Neutrophil (primary cell): ENCODE results near the gene UST.
"Not testable (repeated sequence)": the region's sequence is repeated elsewhere in the genome, so short reads cannot be mapped to it uniquely, and the experiment has no call there.

Source experiments
- H3K27ac ChIP-seq: fragments of 200-600 bp; sonication (generic); 2 replicates; pipeline ENCODE4 v1.5.1; 2016; ENCODE audit warnings: mild to moderate bottlenecking, moderate library complexity
- H3K27me3 ChIP-seq: fragments of 200-600 bp; sonication (generic); 2 replicates; pipeline ENCODE4 v1.6.0; 2016; ENCODE audit warnings: mild to moderate bottlenecking
- H3K36me3 ChIP-seq: fragments of 200-600 bp; sonication (generic); 2 replicates; pipeline ENCODE4 v1.5.1; 2017
- H3K4me1 ChIP-seq, 2 experiments: fragments of 200-600 bp in 1 of 2; sonication (generic) in 1 of 2; 1 replicate in 1 of 2; 2 replicates in 1 of 2; pipeline versions ENCODE4 v1.5.1 to v1.6.1; 2013 to 2016; ENCODE audit warnings: low read depth in 1 of 2, low read length in 1 of 2, mild to moderate bottlenecking in 1 of 2, moderate library complexity in 1 of 2; ENCODE audit not compliant: control insufficient read depth in 1 of 2, insufficient read depth in 1 of 2
- H3K4me3 ChIP-seq, 2 experiments: fragments of 200-600 bp in 1 of 2; sonication (generic) in 1 of 2; 1 replicate in 1 of 2; 2 replicates in 1 of 2; pipeline ENCODE4 v1.5.1; 2013 to 2016; ENCODE audit warnings: low read depth in 1 of 2, low read length in 1 of 2, mild to moderate bottlenecking in 1 of 2, moderate library complexity in 1 of 2
- H3K9me3 ChIP-seq: fragments of 200-600 bp; sonication (generic); 2 replicates; pipeline ENCODE4 v1.5.1; 2016
- CTCF ChIP-seq: fragments of 200-600 bp; sonication (generic); IDR thresholded peaks from 2 replicates; pipeline ENCODE4 v1.5.1; 2016; ENCODE audit warnings: antibody characterized with exemption

UST gene

GRCh38 chr6:149031859-149032598 is 285.2 kb downstream of the UST start:
- H3K4me1 ChIP-seq = peaks cover 0 to 5% of the 10 kb centered on the region in 2 experiments
- no peaks in the 10 kb centered on the region for H3K27me3 ChIP-seq
- no peak overlapping the region for H3K4me3 ChIP-seq

GRCh38 chr6:149032599-149033405 is 286.0 kb downstream of the UST start:
- H3K4me3 ChIP-seq = no peak overlapping the region
- TF ChIP-seq CTCF = no peak
- no peaks in the 10 kb centered on the region for H3K9me3 ChIP-seq
- no peaks in the 10 kb centered on the region for H3K27me3 ChIP-seq
- peaks cover 0 to 5% of the 10 kb centered on the region in 2 experiments for H3K4me1 ChIP-seq
- no peaks in the 10 kb centered on the region for H3K36me3 ChIP-seq
- no peak overlapping the region for H3K27ac ChIP-seq

More at GRCh38 chr6:149031859-149032598, 285.2 kb downstream of the UST start:
- no peak for TF ChIP-seq CTCF
- H3K9me3 ChIP-seq = no peaks in the 10 kb centered on the region
- no peaks in the 10 kb centered on the region for H3K36me3 ChIP-seq
- no peak overlapping the region for H3K27ac ChIP-seq

- no peaks in the 10 kb centered on the region for H3K27me3 ChIP-seq
- no peaks in the 10 kb centered on the region for H3K36me3 ChIP-seq
- H3K4me1 ChIP-seq = peaks cover 0 to 5% of the 10 kb centered on the region in 2 experiments
- H3K27ac ChIP-seq = no peak overlapping the region
- no peaks in the 10 kb centered on the region for H3K9me3 ChIP-seq
- TF ChIP-seq CTCF = no peak
- H3K4me3 ChIP-seq = no peak overlapping the region
Observed at GRCh38 chr6:149033454-149033853, 286.6 kb downstream of the UST start.

GRCh38 chr6:149035766-149036165 is 288.9 kb downstream of the UST start:
- no peaks in the 10 kb centered on the region for H3K27me3 ChIP-seq
- no peak for TF ChIP-seq CTCF

GRCh38 chr6:149037051-149037671 is 290.3 kb downstream of the UST start:
- H3K27me3 ChIP-seq = no peaks in the 10 kb centered on the region
- H3K36me3 ChIP-seq = no peaks in the 10 kb centered on the region
- H3K27ac ChIP-seq = no peak overlapping the region
- no peak overlapping the region for H3K4me3 ChIP-seq
- no peaks in the 10 kb centered on the region for H3K9me3 ChIP-seq
- TF ChIP-seq CTCF = no peak
- no peaks in the 10 kb centered on the region for H3K4me1 ChIP-seq

More at GRCh38 chr6:149035766-149036165, 288.9 kb downstream of the UST start:
- Histone ChIP-seq H3K4me3 (no peak overlapping the region), H3K36me3 (no peaks in the 10 kb centered on the region), H3K4me1 (no peaks in the 10 kb centered on the region), H3K9me3 (no peaks in the 10 kb centered on the region), H3K27ac (no peak overlapping the region)

GRCh38 chr6:149039025-149039424 is 292.2 kb downstream of the UST start:
- H3K27me3 ChIP-seq, H3K36me3 ChIP-seq, H3K27ac ChIP-seq, H3K9me3 ChIP-seq, H3K4me3 ChIP-seq, H3K4me1 ChIP-seq: not testable (repeated sequence)
